Common myeloid progenitor, CD34-positive (primary cell): ENCODE measurements around the gene ATP6AP1.

Experiments used
- CTCF ChIA-PET: fragments of 350-600 bp; sonication (Branson Sonifier 250); formaldehyde crosslinking; loops from one replicate; lab custom pipeline; 2021; ENCODE audit warnings: antibody characterized with exemption; lab: Charles Lee
- POLR2A ChIA-PET: fragments of 350-600 bp; sonication (Branson Sonifier 250); formaldehyde crosslinking; loops from one replicate; lab custom pipeline; 2021; ENCODE audit warnings: antibody characterized with exemption; lab: Charles Lee
- DNase-seq, 3 donors: peaks; one replicate each; pipeline versions ENCODE4 v3.0.0 to v3.0.0-alpha.2; 2013
- H3K27ac ChIP-seq, 2 experiments: 1 replicate in 1 of 2; 2 replicates in 1 of 2; pipeline ENCODE4 v1.7.0; 2013; ENCODE audit warnings: inconsistent platforms in 2 of 2, low read length in 2 of 2, mild to moderate bottlenecking in 2 of 2, low read depth in 1 of 2, moderate library complexity in 1 of 2; ENCODE audit not compliant: severe bottlenecking in 2 of 2, insufficient read depth in 1 of 2, poor library complexity in 1 of 2
- H3K27me3 ChIP-seq, 5 experiments: replicated peaks in 2 of 5; 1 replicate in 3 of 5; 2 replicates in 2 of 5; pipeline versions ENCODE4 v1.6.1 to v1.7.0; 2013; ENCODE audit warnings: low read length in 4 of 5, mild to moderate bottlenecking in 2 of 5, moderate library complexity in 2 of 5, inconsistent platforms in 1 of 5; ENCODE audit not compliant: insufficient read depth in 5 of 5, control insufficient read depth in 4 of 5
- H3K36me3 ChIP-seq, 4 experiments: 1 replicate in 2 of 4; 2 replicates in 2 of 4; pipeline versions ENCODE4 v1.6.1 to v1.7.0; 2013; ENCODE audit warnings: low read length in 3 of 4, control low read depth in 1 of 4, mild to moderate bottlenecking in 1 of 4; ENCODE audit not compliant: control insufficient read depth in 4 of 4, insufficient read depth in 4 of 4
- H3K4me1 ChIP-seq, 4 experiments: 1 replicate in 3 of 4; 2 replicates in 1 of 4; pipeline versions ENCODE4 v1.6.1 to v1.7.1; 2013; ENCODE audit warnings: low read length in 3 of 4, mild to moderate bottlenecking in 3 of 4, control low read depth in 1 of 4, inconsistent platforms in 1 of 4, moderate library complexity in 1 of 4; ENCODE audit not compliant: control insufficient read depth in 4 of 4, insufficient read depth in 4 of 4; ENCODE audit errors: control extremely low read depth in 1 of 4
- H3K4me3 ChIP-seq, 7 experiments: 1 replicate in 4 of 7; 2 replicates in 3 of 7; pipeline versions ENCODE4 v1.5.1 to v1.7.0; 2013; ENCODE audit warnings: mild to moderate bottlenecking in 7 of 7, low read length in 6 of 7, moderate library complexity in 6 of 7, inconsistent platforms in 2 of 7, low read depth in 2 of 7, control low read depth in 1 of 7; ENCODE audit not compliant: insufficient read depth in 4 of 7, control insufficient read depth in 1 of 7; ENCODE audit errors: extremely low read depth in 1 of 7
- H3K9me3 ChIP-seq, 5 experiments: 1 replicate in 4 of 5; 2 replicates in 1 of 5; pipeline versions ENCODE4 v1.6.1 to v1.7.1; 2013; ENCODE audit warnings: low read length in 4 of 5, mild to moderate bottlenecking in 2 of 5, inconsistent platforms in 1 of 5, low read depth in 1 of 5, moderate library complexity in 1 of 5; ENCODE audit not compliant: control insufficient read depth in 4 of 5, insufficient read depth in 2 of 5; ENCODE audit errors: control extremely low read depth in 1 of 5
- WGBS: methylation state at CpG from one replicate; pipeline ENCODE4 v1.1.5; 2013; ENCODE audit not compliant: insufficient coverage; 5-methylcytosine and 5-hydroxymethylcytosine counted together

ATP6AP1 gene

GRCh38 chrX:154434394-154435168, 6.1 kb downstream of the ATP6AP1 start:
- no peak overlapping the region for H3K27ac ChIP-seq
- peaks cover 8 to 46% (median 28%) of the 10 kb centered on the region in 4 experiments for H3K36me3 ChIP-seq
- ChIA-PET CTCF (interaction anchor here (1.5 kb wide), 1 partner anchor 11 kb away, joined by 3 read pairs; no protein-coding TSS in a partner anchor), POLR2A (interaction anchor here (0.7 kb wide), 1 partner anchor 23 kb away, joined by 3 read pairs; no protein-coding TSS in a partner anchor)
- H3K4me3 ChIP-seq: no peak overlapping the region
- H3K9me3 ChIP-seq: peaks cover 0 to 9% (median 0%) of the 10 kb centered on the region in 5 experiments
- peaks cover 0 to 4% (median 0%) of the 10 kb centered on the region in 5 experiments for H3K27me3 ChIP-seq
- WGBS: 87% methylated on average over 3 of the region's 7 CpGs
- peaks cover 0 to 40% (median 29%) of the 10 kb centered on the region in 4 experiments for H3K4me1 ChIP-seq
- DNase-seq: no peak

GRCh38 chrX:154435171-154435733, 6.8 kb downstream of the ATP6AP1 start:
- ChIA-PET CTCF (interaction anchor here (1.5 kb wide), 1 partner anchor 10 kb away, joined by 3 read pairs; no protein-coding TSS in a partner anchor), POLR2A (interaction anchor here (0.7 kb wide), 1 partner anchor 23 kb away, joined by 3 read pairs; no protein-coding TSS in a partner anchor)
- Histone ChIP-seq H3K4me1 (peaks cover 0 to 33% (median 24%) of the 10 kb centered on the region in 4 experiments), H3K9me3 (peaks cover 0 to 9% (median 0%) of the 10 kb centered on the region in 5 experiments), H3K36me3 (peaks cover 8 to 50% (median 29%) of the 10 kb centered on the region in 4 experiments), H3K27me3 (peaks cover 0 to 4% (median 0%) of the 10 kb centered on the region in 5 experiments), H3K4me3 (no peak overlapping the region), H3K27ac (no peak overlapping the region)
- no peak for DNase-seq
- 98% methylated on average over 15 of the region's 19 CpGs for WGBS

DNA sequence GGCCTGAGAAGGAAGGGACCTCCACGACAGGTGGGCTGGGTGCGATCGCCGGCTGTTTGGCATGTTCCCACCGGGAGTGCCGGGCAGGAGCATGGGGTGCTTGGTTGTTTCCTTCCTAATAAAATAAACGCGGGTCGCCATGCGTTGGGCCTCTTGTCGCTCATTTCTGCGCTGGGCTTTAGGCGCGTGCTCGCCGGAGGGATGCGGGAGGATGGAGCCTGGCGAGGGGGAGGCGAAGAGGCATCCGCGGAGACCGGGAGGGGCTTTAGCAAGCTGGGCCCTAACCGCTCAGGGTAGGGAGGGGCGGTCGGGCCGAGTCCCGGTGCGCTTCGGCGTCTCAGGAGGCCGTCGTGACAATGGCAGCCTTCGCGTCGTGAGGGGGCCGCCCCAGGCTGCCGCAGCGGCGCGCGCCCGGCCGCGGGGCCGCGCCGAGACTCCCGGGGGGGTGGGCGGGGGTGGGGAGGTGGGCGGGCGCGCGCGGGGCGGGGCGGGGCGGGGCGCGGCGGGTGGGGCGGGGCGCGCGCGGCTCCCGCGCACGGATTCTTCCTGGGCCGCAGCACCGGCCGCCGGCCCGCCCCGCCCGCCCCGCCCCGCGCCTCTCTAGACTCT, 8.0 kb downstream of the ATP6AP1 start:
- H3K36me3 ChIP-seq: peaks cover 8 to 57% (median 36%) of the 10 kb centered on the region in 4 experiments
- peaks cover 0 to 3% (median 0%) of the 10 kb centered on the region in 5 experiments for H3K27me3 ChIP-seq
- CTCF ChIA-PET: no interaction called here
- WGBS: 39% methylated on average over 30 of the region's 78 CpGs
- no peak overlapping the region for H3K27ac ChIP-seq
- POLR2A ChIA-PET: no interaction called here
- H3K4me3 ChIP-seq: peak overlapping the region in 6 of 7 experiments; percentile 15 to 80 (median 62)
- H3K4me1 ChIP-seq: peaks cover 0 to 21% (median 11%) of the 10 kb centered on the region in 4 experiments
- peak; percentile 39 to 74 (median 67) for DNase-seq
- peaks cover 0 to 9% (median 0%) of the 10 kb centered on the region in 5 experiments for H3K9me3 ChIP-seq

DNA sequence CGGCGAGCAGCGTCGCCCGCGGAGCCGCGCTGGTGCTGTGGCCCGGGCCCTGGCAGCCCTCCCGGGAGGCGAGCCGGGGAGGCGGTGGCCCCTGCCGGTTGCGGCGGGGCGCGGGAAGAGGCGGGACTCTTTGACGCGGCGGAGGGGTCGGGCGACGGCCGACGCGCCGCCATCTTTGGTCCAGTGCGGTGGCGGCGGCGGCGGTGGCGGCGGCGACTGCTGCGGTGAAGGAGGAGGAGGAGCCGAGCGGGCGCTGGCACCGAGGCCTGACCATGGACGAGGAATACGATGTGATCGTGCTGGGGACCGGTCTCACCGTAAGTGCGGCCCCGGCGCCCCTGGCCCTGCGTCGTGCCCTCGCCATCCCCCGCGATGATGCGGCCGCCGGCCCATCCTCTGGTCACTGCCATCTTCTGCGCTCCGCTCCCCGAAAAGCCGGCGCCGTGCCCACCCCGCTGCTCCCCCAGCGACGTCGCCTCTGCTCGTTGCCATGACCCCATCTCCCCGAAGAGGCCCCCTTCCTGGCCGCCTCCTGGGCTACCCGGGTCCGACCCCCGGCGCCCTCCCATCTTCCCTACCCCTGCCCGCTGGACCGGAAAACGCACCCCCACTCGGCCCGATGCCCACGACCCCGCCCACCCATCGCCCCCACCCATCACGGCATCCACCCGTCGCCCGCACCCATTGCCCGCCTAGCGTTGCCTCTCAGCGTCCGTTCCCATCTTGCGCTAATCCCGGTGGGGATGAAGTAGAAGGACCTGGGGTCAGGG, 8.7 kb downstream of the ATP6AP1 start, which contains the start of gene GDI1:
Gene GDI1, plus strand, starts transcription at position 172 of the 770 bp plus-strand sequence. Its CDS starts 101 bp downstream, at position 273.
- peaks cover 8 to 57% (median 36%) of the 10 kb centered on the region in 4 experiments for H3K36me3 ChIP-seq
- peaks cover 0 to 2% (median 0%) of the 10 kb centered on the region in 5 experiments for H3K27me3 ChIP-seq
- H3K9me3 ChIP-seq: peaks cover 0 to 9% (median 0%) of the 10 kb centered on the region in 5 experiments
- H3K27ac ChIP-seq: no peak within 1 kb of the TSS
- ChIA-PET CTCF (no interaction called here), POLR2A (no interaction called here)
- peak within 1 kb of the TSS; percentile 46 to 80 (median 70) for H3K4me3 ChIP-seq
- DNase-seq: peak; percentile 27 to 67 (median 45)
- 35% methylated on average over 55 of the region's 93 CpGs for WGBS
- H3K4me1 ChIP-seq: peaks cover 0 to 16% (median 6%) of the 10 kb centered on the region in 4 experiments

DNA sequence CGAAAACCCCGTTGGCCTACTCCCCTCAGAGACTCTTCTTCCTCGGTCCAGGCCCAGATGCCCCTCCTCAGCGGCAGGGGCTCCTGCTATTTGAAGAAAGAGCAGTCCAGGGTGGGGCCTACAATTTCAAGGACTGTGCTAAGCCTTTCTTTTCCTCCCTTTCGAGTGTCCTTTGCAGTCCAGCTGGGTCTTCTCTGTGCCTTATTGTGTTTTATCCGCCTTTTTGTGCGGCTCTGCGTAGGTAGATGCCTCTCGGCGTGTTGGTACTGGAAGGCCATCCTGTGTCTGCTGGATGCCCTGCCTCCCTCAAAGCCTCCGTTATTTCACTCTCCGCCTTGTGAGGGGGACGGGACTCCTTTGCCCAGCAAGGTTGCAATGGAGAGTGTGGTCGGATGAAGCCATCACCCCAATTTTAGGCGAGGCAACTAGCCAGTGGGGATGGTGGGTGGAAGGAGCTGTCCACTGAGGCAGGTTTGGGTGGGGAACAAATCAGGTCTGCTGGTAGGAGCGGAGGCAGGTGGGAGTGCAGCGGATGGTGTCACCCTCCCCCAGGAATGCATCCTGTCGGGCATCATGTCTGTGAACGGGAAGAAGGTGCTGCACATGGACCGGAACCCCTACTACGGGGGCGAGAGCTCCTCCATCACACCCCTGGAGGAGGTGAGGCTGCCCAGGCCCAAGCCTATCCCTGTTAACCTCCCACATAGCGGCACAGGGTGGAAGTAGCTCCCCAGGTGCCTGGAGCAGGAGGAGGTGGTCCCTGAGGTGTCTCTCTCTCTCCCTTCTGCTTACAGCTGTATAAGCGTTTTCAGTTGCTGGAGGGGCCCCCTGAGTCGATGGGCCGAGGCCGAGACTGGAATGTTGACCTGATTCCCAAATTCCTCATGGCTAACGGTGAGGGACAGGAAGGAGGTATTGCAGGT, 9.8 kb downstream of the ATP6AP1 start:
- Histone ChIP-seq H3K4me3 (peak overlapping the region in 5 of 7 experiments; percentile 54 to 80 (median 70)), H3K4me1 (peaks cover 0 to 17% (median 5%) of the 10 kb centered on the region in 4 experiments), H3K27me3 (peaks cover 0 to 2% (median 0%) of the 10 kb centered on the region in 5 experiments), H3K27ac (no peak overlapping the region), H3K36me3 (peaks cover 9 to 55% (median 32%) of the 10 kb centered on the region in 4 experiments), H3K9me3 (peaks cover 0 to 9% (median 0%) of the 10 kb centered on the region in 5 experiments)
- ChIA-PET CTCF (no interaction called here), POLR2A (no interaction called here)
- no peak for DNase-seq
- WGBS: 86% methylated on average over 20 of the region's 28 CpGs
